Activated CD4-positive, CD25-positive, alpha-beta regulatory T cell treated with anti-CD3 and anti-CD28 coated beads, Interleukin-2, amount 50 U/mL, for 24 hours (primary cell): ENCODE results near the gene MBOAT7.
"Not testable (repeated sequence)": the region's sequence is repeated elsewhere in the genome, so short reads cannot be mapped to it uniquely, and the experiment has no call there.

Source experiments
- ATAC-seq, 2 donors: fragments of 150-1000 bp; cut with Tn5 transposase; one replicate each; pipeline ENCODE4 v1.10.0; 2021; ENCODE audit warnings: mild to moderate bottlenecking in 1 of 2, moderate library complexity in 1 of 2

MBOAT7 gene

GRCh38 chr19:54186351-54186750 is 3.0 kb downstream of the MBOAT7 start:
- ATAC-seq: no peak

DNA sequence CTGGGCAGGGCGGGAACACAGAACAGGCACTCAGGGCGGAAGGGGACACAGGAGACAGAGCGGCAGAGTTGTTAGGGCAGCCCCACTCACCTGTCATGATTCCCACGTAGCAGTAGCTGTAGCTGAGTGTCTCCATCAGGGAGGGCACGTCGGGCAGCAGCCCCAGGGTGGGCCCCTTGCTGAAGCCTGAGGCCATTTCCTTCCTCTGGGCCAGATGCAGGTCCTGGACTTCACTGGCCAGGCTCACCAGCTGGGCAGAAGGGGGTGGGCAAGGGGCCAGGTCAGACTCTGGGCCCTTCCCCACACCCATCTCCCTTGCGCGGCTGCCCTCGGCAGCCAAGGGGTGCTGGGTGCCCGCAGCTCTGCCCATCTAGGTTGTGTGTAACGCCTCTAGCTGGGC is 5.9 kb downstream of the MBOAT7 start:
- no peak for ATAC-seq

GRCh38 chr19:54181894-54182293 is 7.5 kb downstream of the MBOAT7 start:
- ATAC-seq: not testable (repeated sequence)

GRCh38 chr19:54180691-54181091 is 8.7 kb downstream of the MBOAT7 start:
- ATAC-seq: no peak

- ATAC-seq: no peak
These were observed 9.4 kb downstream of the MBOAT7 start for GRCh38 chr19:54179921-54180461.

DNA sequence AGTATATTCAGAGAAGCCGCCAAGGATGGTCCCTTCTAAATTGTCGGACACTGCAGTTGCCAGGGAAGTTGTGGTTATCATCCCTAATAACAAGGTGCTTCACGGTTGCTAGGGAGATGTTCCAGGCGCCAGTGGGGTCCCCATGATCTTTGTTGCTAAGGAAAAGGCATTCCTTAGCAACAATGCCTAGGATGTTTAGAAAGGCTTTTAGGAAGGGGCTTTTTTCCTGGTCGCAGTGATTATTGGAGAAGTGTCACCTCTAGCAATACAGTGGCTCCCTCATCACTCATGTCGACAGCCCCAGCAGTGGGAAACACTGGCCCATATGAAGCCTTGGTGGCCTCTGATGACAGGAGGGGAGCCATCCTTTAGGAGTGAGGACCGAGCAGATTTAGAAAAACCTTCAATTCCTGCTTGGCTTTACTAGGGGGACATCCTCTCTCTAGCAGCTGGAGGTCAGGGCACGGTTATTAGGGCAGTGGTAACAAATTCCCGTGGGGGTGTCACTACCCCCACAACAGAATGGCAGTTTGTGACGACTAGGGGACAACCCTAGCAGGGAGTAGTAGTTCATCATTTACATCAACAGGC is 10.0 kb downstream of the MBOAT7 start:
- ATAC-seq: no peak

GRCh38 chr19:54178581-54179261 is 10.7 kb downstream of the MBOAT7 start:
- ATAC-seq: peak; percentile 87 to 92

DNA sequence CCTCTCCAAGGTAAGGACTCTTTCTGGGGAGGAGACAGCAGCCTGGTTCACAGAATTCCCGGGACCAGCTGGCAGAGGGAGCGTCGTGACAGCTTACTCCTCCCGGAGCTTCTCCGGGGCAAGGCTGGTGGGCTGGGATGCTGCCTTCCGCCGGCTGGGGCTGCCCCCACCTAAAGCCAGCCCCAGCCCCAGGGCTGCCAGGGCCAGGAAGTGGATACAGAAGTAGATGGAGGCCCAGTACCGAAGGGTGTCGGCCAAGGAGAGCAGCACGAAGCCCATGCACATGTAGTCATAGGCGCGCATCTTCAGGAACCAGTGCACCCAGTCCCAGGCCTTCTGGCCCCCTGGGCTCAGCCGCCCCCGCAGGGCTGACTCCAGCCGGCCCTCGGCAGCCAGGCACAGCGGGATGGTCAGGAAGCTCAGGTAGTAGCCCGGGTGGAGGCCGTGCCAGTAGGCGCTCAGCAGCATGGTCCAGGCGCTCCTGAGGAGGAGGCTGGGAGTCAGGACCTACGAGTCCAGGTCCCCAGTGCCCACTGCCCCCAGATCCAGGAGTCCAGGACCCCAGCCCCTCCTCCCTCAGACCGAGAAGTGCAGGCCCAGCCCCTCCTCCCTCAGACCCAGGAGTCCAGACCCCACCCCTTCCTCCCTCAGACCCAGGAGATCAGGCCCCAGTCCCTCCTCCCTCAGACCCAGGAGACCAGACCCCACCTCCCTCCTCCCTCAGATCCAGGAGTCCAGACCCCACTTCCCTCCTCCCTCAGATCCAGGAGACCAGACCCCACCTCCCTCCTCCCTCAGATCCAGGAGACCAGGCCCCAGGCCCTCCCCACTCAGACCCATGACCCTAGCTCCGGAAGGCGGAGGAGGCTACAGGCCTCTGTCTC is 15.2 kb downstream of the MBOAT7 start:
- ATAC-seq: no peak

- ATAC-seq: no peak
These were observed 16.1 kb downstream of the MBOAT7 start for GRCh38 chr19:54173359-54173699.

DNA sequence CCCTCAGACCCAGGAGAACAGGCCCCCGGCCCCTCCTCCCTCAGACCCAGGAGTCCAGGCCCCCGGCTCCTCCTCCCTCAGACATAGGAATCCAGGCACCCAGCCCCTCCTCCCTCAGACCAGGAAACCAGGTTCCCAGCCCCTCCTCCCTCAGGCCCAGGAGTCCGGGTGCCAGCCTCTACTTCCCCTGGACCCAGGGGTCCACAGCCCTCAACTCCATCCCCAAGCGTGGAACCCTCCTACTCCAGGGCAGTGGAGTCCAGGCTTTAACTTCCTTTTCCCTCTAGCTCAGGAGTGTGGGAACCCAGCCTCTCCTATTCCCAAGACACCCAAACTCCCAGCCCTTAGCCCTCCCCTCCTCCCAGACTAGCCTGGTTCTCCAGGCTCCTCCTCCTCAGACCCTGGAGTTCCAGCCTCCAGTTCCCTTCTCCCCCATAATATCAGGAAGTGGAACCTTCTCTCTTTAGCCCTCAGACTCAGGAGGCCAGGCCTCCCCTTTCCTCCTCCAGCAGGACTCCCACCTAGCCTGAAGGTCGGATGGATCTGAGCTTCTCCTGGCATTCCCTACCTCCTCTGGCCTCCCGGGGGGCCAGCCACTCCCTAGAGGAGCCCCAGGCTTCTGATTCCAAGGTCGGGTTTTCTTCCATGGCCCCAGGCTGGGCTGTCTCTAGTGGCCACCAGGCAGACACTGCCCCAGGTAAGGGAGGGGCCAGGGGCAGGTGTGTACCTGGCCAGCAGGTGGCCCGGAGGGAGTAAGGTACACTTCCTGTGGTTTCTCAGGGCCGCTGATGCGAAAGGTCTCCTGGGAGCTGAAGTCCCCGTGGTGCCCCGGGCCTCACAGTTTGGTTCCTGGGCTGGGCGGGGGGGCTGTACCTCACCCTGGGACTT is 16.7 kb downstream of the MBOAT7 start, which contains the start of gene TMC4:
Gene TMC4 (minus strand): TSS at position 690 of the 888 bp plus-strand sequence. CDS start 43 bp downstream, at position 647.
- peak in 1 of 2 donors; percentile 32 for ATAC-seq

DNA sequence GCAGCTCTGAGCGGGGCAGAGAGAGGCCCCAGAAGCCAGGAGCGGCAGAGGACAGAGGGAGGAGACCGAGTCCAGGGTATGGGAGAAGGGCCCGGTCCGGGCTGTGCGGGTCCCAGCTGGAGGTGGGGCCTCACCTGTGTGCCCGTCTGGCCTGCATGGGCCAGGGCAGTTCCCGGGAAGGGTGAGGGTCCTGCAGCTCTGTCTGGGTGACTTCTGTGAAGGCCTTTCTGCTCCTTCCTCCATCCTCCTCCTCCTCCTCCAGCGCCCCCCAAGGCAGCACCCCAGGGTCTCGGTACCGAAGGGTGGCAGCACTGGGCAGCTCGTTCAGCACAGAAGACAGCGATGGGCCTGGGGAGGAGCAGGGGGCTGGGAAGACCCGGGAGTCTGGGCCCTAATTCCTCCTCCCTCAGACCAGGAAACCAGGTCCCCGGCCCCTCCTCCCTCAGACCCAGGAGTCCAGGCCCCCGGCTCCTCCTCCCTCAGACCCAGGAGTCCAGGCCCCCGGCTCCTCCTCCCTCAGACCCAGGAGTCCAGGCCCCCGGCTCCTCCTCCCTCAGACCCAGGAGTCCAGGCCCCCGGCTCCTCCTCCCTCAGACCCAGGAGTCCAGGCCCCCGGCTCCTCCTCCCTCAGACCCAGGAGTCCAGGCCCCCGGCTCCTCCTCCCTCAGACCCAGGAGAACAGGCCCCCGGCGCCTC is 17.5 kb downstream of the MBOAT7 start:
- not testable (repeated sequence) for ATAC-seq

- ATAC-seq: no peak
These were observed 20.1 kb downstream of the MBOAT7 start for GRCh38 chr19:54169149-54169740.

DNA sequence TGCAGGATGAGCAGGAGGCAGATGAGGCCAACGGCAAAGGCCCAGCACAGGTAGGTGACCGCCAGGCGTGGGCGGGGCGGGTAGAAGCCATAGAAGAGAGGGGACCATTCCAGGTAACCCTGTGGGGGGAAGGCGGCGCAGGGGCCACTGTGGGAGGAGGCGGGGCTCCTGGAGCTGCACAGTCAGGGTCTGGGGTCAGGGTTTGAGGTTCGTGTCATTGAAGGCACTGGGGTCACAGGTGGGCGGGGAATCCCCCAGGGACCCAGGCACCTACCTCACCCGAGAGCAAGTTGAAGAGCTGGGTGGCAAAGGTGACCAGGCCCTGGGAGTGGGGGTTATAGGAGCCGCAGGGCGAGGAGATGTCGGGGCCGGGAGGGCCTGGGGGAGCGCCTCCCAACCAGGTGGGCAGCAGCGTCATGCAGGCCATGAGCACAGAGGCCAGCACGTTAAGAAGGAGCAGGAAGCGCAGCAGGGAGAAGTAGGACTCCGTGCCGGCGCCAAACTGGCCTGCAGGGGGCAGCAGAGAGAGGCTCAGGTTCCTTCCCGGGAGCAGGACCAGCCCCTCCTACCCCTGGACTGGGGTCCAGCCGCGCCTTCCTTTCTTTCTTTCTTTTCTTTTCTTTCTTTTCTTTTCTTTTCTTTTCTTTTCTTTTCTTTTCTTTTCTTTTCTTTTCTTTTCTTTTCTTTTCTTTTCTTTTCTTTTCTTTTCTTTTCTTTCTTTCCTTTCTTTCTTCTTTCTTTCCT is 21.0 kb downstream of the MBOAT7 start:
- ATAC-seq: peak; percentile 89 to 90

GRCh38 chr19:54165222-54165621 is 24.2 kb downstream of the MBOAT7 start:
- no peak for ATAC-seq

GRCh38 chr19:54164369-54165068 is 24.9 kb downstream of the MBOAT7 start:
- no peak for ATAC-seq

DNA sequence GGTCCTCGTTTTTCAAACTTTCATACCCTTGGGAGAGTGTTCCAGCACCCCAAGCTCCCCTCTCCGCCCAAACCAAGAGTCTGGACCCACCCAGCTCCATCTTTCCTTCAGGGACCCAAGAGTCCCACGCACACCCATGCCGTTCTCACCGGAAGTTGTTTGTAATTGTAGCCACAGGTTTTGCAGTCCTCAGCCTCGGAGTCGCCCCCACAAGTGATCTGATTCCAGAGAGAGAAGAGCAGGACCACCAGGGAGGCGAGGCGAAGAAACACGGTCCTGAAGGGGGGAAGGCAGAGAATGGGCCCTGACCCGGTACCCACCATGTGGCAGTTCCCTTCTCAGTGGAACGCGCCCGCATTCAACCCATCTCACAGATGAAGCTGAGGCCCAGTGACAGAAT is 26.5 kb downstream of the MBOAT7 start:
- no peak for ATAC-seq

DNA sequence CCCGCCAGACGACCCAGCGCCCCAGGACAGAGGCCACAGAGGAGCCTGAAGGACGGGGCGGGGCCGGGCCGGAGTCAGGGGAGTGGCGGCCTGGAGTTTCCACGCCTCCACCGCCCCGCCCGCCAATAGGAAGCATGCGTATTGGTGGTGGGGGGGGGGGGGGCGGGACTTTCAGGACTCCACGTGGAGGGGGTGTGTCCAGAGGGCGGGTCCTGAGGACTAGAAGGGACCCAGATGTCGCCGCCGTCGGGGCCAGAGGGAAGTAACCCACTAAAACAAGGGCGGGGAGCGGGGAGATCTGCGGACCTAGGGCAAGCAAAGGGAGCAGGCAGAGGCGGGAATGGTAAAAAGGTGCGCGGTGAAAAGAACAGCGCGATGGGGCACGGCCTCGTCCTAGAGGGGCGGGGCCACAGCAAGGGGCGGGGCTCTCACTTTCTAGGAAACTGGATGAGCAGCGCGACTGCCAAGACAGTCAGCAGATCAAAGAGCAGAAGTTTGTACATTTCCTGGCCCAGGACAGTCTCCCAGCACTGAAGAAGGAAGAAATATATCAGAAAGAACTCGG is 27.1 kb downstream of the MBOAT7 start:
- ATAC-seq: peak; percentile 7 to 9

- ATAC-seq: no peak
These were observed 28.5 kb downstream of the MBOAT7 start for GRCh38 chr19:54160854-54161253.

DNA sequence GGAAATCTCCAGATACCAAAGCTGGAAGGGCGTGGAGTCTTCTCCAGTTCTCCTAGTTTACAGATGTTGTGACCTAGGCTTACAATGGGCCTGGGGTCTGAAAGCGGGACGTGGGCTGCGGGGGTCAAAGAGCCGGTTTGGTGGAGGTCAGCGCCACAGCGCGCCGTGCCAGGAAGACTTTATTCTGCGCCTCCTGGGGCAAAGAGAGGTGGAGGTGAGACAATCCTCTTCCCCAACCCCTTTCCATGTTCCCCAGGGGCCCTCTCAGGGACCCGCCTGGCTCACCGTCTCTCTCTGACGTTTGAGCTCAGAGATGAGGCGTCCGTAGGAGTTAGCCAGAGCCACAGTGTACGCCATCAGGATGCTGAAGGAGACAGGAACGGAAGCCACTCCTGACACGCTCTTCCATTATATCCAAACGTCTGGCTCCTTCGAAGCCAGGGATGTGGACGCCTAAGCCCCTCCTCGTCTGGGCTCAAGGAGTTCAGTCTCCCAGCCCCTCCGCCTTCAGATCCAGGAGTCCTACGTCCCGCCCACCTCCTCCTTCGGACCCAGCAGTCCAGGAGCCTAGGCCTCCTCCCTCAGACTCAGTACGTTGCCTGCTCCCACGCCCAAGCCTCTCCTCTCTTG is 29.1 kb downstream of the MBOAT7 start:
- ATAC-seq: no peak
